OCI-LY1 (cell line): ENCODE measurements around the gene PLEKHO1.

Source experiments
- H2AFZ ChIP-seq: fragments of 200-600 bp; sonication (generic), shearing (Covaris generic); 2 replicates; pipeline ENCODE4 v1.6.0; 2014; ENCODE audit warnings: antibody characterized with exemption, mild to moderate bottlenecking, low read length
- H3F3A ChIP-seq: fragments of 200-600 bp; sonication (generic), shearing (Covaris generic); 2 replicates; pipeline ENCODE4 v1.6.0; 2014; ENCODE audit warnings: mild to moderate bottlenecking, antibody characterized with exemption, low read length, moderate library complexity; ENCODE audit not compliant: insufficient read depth
- H3K27ac ChIP-seq: fragments of 200-600 bp; sonication (generic); 2 replicates; pipeline ENCODE4 v1.5.1; 2014; ENCODE audit warnings: low read length, mixed run types, mild to moderate bottlenecking, low read depth; ENCODE audit not compliant: poor library complexity, severe bottlenecking
- H3K27me3 ChIP-seq: fragments of 200-600 bp; sonication (generic); 2 replicates; pipeline ENCODE4 v1.6.0; 2014; ENCODE audit warnings: antibody characterized with exemption, mild to moderate bottlenecking, low read length, moderate library complexity; ENCODE audit not compliant: insufficient read depth
- H3K36me3 ChIP-seq: fragments of 200-600 bp; sonication (generic); 2 replicates; pipeline ENCODE4 v1.6.1; 2014; ENCODE audit warnings: mild to moderate bottlenecking, antibody characterized with exemption, low read length, moderate library complexity, mixed read lengths; ENCODE audit not compliant: insufficient read depth
- H3K4me1 ChIP-seq: fragments of 200-600 bp; sonication (generic); 2 replicates; pipeline ENCODE4 v1.5.1; 2014; ENCODE audit warnings: mild to moderate bottlenecking, low read length, moderate library complexity; ENCODE audit not compliant: insufficient read depth, severe bottlenecking
- H3K4me2 ChIP-seq: fragments of 200-600 bp; sonication (generic), shearing (Covaris generic); 2 replicates; pipeline ENCODE4 v1.6.1; 2014; ENCODE audit warnings: low read length
- H3K4me3 ChIP-seq: fragments of 200-600 bp; sonication (generic); 2 replicates; pipeline ENCODE4 v1.5.1; 2014; ENCODE audit warnings: low read length, low read depth, mild to moderate bottlenecking, mixed read lengths; ENCODE audit not compliant: poor library complexity, severe bottlenecking
- H3K79me2 ChIP-seq: fragments of 200-600 bp; shearing (Covaris generic); 2 replicates; pipeline ENCODE4 v1.6.1; 2016; ENCODE audit warnings: mixed run types, low read length, mixed read lengths; ENCODE audit not compliant: insufficient read depth
- H3K9ac ChIP-seq: fragments of 200-600 bp; sonication (generic), shearing (Covaris generic); 2 replicates; pipeline ENCODE4 v1.6.1; 2014; ENCODE audit warnings: mild to moderate bottlenecking, low read length, mixed read lengths
- H3K9me2 ChIP-seq: fragments of 200-600 bp; sonication (generic), shearing (Covaris generic); 2 replicates; pipeline ENCODE4 v1.6.1; 2014; ENCODE audit warnings: low read depth, mild to moderate bottlenecking, low read length, mixed read lengths
- H3K9me3 ChIP-seq: fragments of 200-600 bp; shearing (Covaris generic); 2 replicates; pipeline ENCODE4 v1.6.1; 2014; ENCODE audit warnings: low read length, mixed read lengths
- H4K20me1 ChIP-seq: fragments of 200-600 bp; sonication (generic), shearing (Covaris generic); 2 replicates; pipeline ENCODE4 v1.6.0; 2016; ENCODE audit warnings: mild to moderate bottlenecking, low read length; ENCODE audit not compliant: insufficient read depth
- CTCF ChIP-seq: fragments of 200-600 bp; sonication (generic), shearing (Covaris generic); IDR thresholded peaks from 2 replicates; pipeline ENCODE4 v1.5.1; 2017; ENCODE audit warnings: mild to moderate bottlenecking, antibody characterized with exemption, low read length, moderate library complexity, mixed read lengths
- EZH2 ChIP-seq: fragments of 200-600 bp; sonication (generic), shearing (Covaris generic); IDR thresholded peaks from 2 replicates; pipeline ENCODE4 v1.8.0; 2017; ENCODE audit warnings: borderline replicate concordance, mixed run types, mild to moderate bottlenecking, antibody characterized with exemption, low read length, moderate library complexity, mixed read lengths

PLEKHO1 gene

GRCh38 chr1:150178548-150178947 lies 28.8 kb downstream of the PLEKHO1 start:
- H2AFZ ChIP-seq = no peak overlapping the region
- no peak overlapping the region for H3K4me2 ChIP-seq
- no peaks in the 10 kb centered on the region for H3K36me3 ChIP-seq
- TF ChIP-seq EZH2 (no peak), CTCF (no peak)
- no peak overlapping the region for H3K4me3 ChIP-seq
- H3K4me1 ChIP-seq = no peaks in the 10 kb centered on the region
- H3K9me3 ChIP-seq = no peaks in the 10 kb centered on the region
- no peaks in the 10 kb centered on the region for H4K20me1 ChIP-seq
- no peaks in the 10 kb centered on the region for H3K9me2 ChIP-seq
- no peaks in the 10 kb centered on the region for H3K79me2 ChIP-seq
- H3K9ac ChIP-seq = no peak overlapping the region
- H3F3A ChIP-seq = no peaks in the 10 kb centered on the region
- no peaks in the 10 kb centered on the region for H3K27me3 ChIP-seq
- H3K27ac ChIP-seq = no peak overlapping the region

- Histone ChIP-seq H3K9ac (no peak overlapping the region), H3K27ac (no peak overlapping the region), H3K27me3 (no peaks in the 10 kb centered on the region), H3K36me3 (no peaks in the 10 kb centered on the region), H4K20me1 (no peaks in the 10 kb centered on the region), H2AFZ (no peak overlapping the region), H3F3A (no peaks in the 10 kb centered on the region), H3K9me2 (no peaks in the 10 kb centered on the region), H3K9me3 (no peaks in the 10 kb centered on the region), H3K4me3 (no peak overlapping the region), H3K4me1 (no peaks in the 10 kb centered on the region), H3K4me2 (no peak overlapping the region), H3K79me2 (no peaks in the 10 kb centered on the region)
- TF ChIP-seq EZH2 (no peak), CTCF (no peak)
These were observed 30.2 kb downstream of the PLEKHO1 start for GRCh38 chr1:150179867-150180266.

- Histone ChIP-seq H4K20me1 (no peaks in the 10 kb centered on the region), H2AFZ (no peak overlapping the region), H3F3A (no peaks in the 10 kb centered on the region), H3K36me3 (no peaks in the 10 kb centered on the region), H3K9me3 (no peaks in the 10 kb centered on the region), H3K4me1 (no peaks in the 10 kb centered on the region), H3K27ac (no peak overlapping the region), H3K9ac (no peak overlapping the region), H3K27me3 (no peaks in the 10 kb centered on the region), H3K79me2 (no peaks in the 10 kb centered on the region), H3K4me2 (no peak overlapping the region), H3K9me2 (no peaks in the 10 kb centered on the region), H3K4me3 (no peak overlapping the region)
- TF ChIP-seq CTCF (no peak), EZH2 (no peak)
These were observed 30.8 kb downstream of the PLEKHO1 start for GRCh38 chr1:150180474-150180873.
